Measurements from ENCODE around the gene LTBR.

GRCh38 chr12:6424008-6424347 is 40.0 kb downstream of the LTBR start:
- TF ChIP-seq CTCF (IDR thresholded peaks at IDR 0.05; ENCODE audit: low read depth, low read length, missing input control): no peak
- TF ChIP-seq SP1 (IDR thresholded peaks at IDR 0.05): no peak
- no peak for TF ChIP-seq TAF1 (conservative IDR thresholded peaks at IDR 0.05)
- no peak for TF ChIP-seq REST (IDR thresholded peaks at IDR 0.05)
- TF ChIP-seq ATF3 (IDR thresholded peaks at IDR 0.05): no peak
- TF ChIP-seq EGR1 (IDR thresholded peaks at IDR 0.05; ENCODE audit: low read depth in 2 of 2): no peak
- TF ChIP-seq, protein P1, sequence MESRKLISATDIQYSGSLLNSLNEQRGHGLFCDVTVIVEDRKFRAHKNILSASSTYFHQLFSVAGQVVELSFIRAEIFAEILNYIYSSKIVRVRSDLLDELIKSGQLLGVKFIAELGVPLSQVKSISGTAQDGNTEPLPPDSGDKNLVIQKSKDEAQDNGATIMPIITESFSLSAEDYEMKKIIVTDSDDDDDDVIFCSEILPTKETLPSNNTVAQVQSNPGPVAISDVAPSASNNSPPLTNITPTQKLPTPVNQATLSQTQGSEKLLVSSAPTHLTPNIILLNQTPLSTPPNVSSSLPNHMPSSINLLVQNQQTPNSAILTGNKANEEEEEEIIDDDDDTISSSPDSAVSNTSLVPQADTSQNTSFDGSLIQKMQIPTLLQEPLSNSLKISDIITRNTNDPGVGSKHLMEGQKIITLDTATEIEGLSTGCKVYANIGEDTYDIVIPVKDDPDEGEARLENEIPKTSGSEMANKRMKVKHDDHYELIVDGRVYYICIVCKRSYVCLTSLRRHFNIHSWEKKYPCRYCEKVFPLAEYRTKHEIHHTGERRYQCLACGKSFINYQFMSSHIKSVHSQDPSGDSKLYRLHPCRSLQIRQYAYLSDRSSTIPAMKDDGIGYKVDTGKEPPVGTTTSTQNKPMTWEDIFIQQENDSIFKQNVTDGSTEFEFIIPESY (IDR thresholded peaks at IDR 0.05): no peak
- TF ChIP-seq RXRA (IDR thresholded peaks at IDR 0.05): no peak
- TF ChIP-seq RAD21 (IDR thresholded peaks at IDR 0.05): no peak
- no peak for TF ChIP-seq MAX (IDR thresholded peaks at IDR 0.05)
- TF ChIP-seq HNF4G (IDR thresholded peaks at IDR 0.05): no peak
